Measurements from ENCODE around the gene SRSF4. TPM values are rescaled to one million over a fixed set of nuclear protein-coding genes. Genes with fewer than 3 reads are reported as not detected.
A peak's percentile ranks its signal among the peaks of the same experiment; 100 is the strongest.

Gene SRSF4
- total RNA-seq, 1 donor from 2014 or later: 52.6 TPM

GRCh38 chr1:29169976-29170375 is 11.7 kb downstream of the SRSF4 start:
- H3K27ac ChIP-seq (ENCODE audit: low read depth, low read length): no peak overlapping the region
- no peak overlapping the region for H2AFZ ChIP-seq (ENCODE audit: low read depth, low read length)
- Mint-ChIP-seq H3K4me1 (ENCODE audit: low read depth, unreplicated experiment) (peaks cover 26% of the 10 kb centered on the region), H3K36me3 (ENCODE audit: low read depth, unreplicated experiment) (peaks cover 9% of the 10 kb centered on the region), H3K4me3 (ENCODE audit: unreplicated experiment) (peak overlapping the region; percentile 55), H3K27me3 (ENCODE audit: low read depth, unreplicated experiment) (no peaks in the 10 kb centered on the region), H3K9me3 (ENCODE audit: unreplicated experiment) (no peaks in the 10 kb centered on the region), H3K27ac (ENCODE audit: unreplicated experiment) (no peak overlapping the region)
- no peak for FAIRE-seq
- H3K4me2 ChIP-seq (ENCODE audit: low read length): no peak overlapping the region
- peaks cover 100% of the 10 kb centered on the region for H3K79me2 ChIP-seq (ENCODE audit: insufficient read depth, low read length)
- peaks cover 90% of the 10 kb centered on the region for H4K20me1 ChIP-seq (ENCODE audit: insufficient read depth, low read length)
- peaks cover 28% of the 10 kb centered on the region for H3K36me3 ChIP-seq (ENCODE audit: insufficient read depth, low read length)
- no peak for TF ChIP-seq EZH2 (IDR thresholded peaks at IDR 0.05; ENCODE audit: insufficient read depth, low read length)
- H3K9ac ChIP-seq (ENCODE audit: low read length): no peak overlapping the region
- no peak overlapping the region for H3K4me3 ChIP-seq (ENCODE audit: insufficient read depth, low read depth, low read length)
- peaks cover 14% of the 10 kb centered on the region for H3K4me1 ChIP-seq (ENCODE audit: insufficient read depth, low read length)
- no peaks in the 10 kb centered on the region for H3K9me3 ChIP-seq (ENCODE audit: insufficient read depth, low read depth, low read length)
- H3K27me3 ChIP-seq (ENCODE audit: insufficient read depth, low read length): no peaks in the 10 kb centered on the region
- no peak for DNase-seq (ENCODE audit: low read depth)

GRCh38 chr1:29167904-29168303 is 13.8 kb downstream of the SRSF4 start:
- Histone ChIP-seq H3K9ac (ENCODE audit: low read length) (no peak overlapping the region), H2AFZ (ENCODE audit: low read depth, low read length) (no peak overlapping the region), H3K4me3 (ENCODE audit: insufficient read depth, low read depth, low read length) (no peak overlapping the region), H3K27ac (ENCODE audit: low read depth, low read length) (no peak overlapping the region), H4K20me1 (ENCODE audit: insufficient read depth, low read length) (peaks cover 97% of the 10 kb centered on the region), H3K36me3 (ENCODE audit: insufficient read depth, low read length) (peaks cover 28% of the 10 kb centered on the region), H3K4me2 (ENCODE audit: low read length) (no peak overlapping the region), H3K9me3 (ENCODE audit: insufficient read depth, low read depth, low read length) (no peaks in the 10 kb centered on the region), H3K4me1 (ENCODE audit: insufficient read depth, low read length) (peaks cover 14% of the 10 kb centered on the region), H3K79me2 (ENCODE audit: insufficient read depth, low read length) (peaks cover 100% of the 10 kb centered on the region), H3K27me3 (ENCODE audit: insufficient read depth, low read length) (no peaks in the 10 kb centered on the region)
- Mint-ChIP-seq H3K27ac (ENCODE audit: unreplicated experiment) (no peak overlapping the region), H3K9me3 (ENCODE audit: unreplicated experiment) (no peaks in the 10 kb centered on the region), H3K4me3 (ENCODE audit: unreplicated experiment) (no peak overlapping the region), H3K36me3 (ENCODE audit: low read depth, unreplicated experiment) (peaks cover 9% of the 10 kb centered on the region), H3K4me1 (ENCODE audit: low read depth, unreplicated experiment) (peaks cover 32% of the 10 kb centered on the region), H3K27me3 (ENCODE audit: low read depth, unreplicated experiment) (no peaks in the 10 kb centered on the region)
- TF ChIP-seq EZH2 (IDR thresholded peaks at IDR 0.05; ENCODE audit: insufficient read depth, low read length) (no peak), CTCF (IDR thresholded peaks at IDR 0.05; ENCODE audit: insufficient read depth, low read depth, low read length) (no peak)
- FAIRE-seq (no peak), DNase-seq (ENCODE audit: low read depth) (no peak)

- FAIRE-seq: no peak
- no peak overlapping the region for H3K4me3 Mint-ChIP-seq (ENCODE audit: unreplicated experiment)
- H2AFZ ChIP-seq (ENCODE audit: low read depth, low read length): no peak overlapping the region
- no peaks in the 10 kb centered on the region for H3K9me3 Mint-ChIP-seq (ENCODE audit: unreplicated experiment)
- H3K27me3 ChIP-seq (ENCODE audit: insufficient read depth, low read length): no peaks in the 10 kb centered on the region
- peaks cover 14% of the 10 kb centered on the region for H3K4me1 ChIP-seq (ENCODE audit: insufficient read depth, low read length)
- no peak overlapping the region for H3K4me3 ChIP-seq (ENCODE audit: insufficient read depth, low read depth, low read length)
- peaks cover 28% of the 10 kb centered on the region for H3K36me3 ChIP-seq (ENCODE audit: insufficient read depth, low read length)
- H3K27me3 Mint-ChIP-seq (ENCODE audit: low read depth, unreplicated experiment): no peaks in the 10 kb centered on the region
- H3K4me1 Mint-ChIP-seq (ENCODE audit: low read depth, unreplicated experiment): peaks cover 32% of the 10 kb centered on the region
- no peaks in the 10 kb centered on the region for H3K9me3 ChIP-seq (ENCODE audit: insufficient read depth, low read depth, low read length)
- peaks cover 96% of the 10 kb centered on the region for H4K20me1 ChIP-seq (ENCODE audit: insufficient read depth, low read length)
- no peak for TF ChIP-seq CTCF (IDR thresholded peaks at IDR 0.05; ENCODE audit: insufficient read depth, low read depth, low read length)
- TF ChIP-seq EZH2 (IDR thresholded peaks at IDR 0.05; ENCODE audit: insufficient read depth, low read length): no peak
- no peak for DNase-seq (ENCODE audit: low read depth)
- H3K27ac ChIP-seq (ENCODE audit: low read depth, low read length): no peak overlapping the region
- H3K79me2 ChIP-seq (ENCODE audit: insufficient read depth, low read length): peaks cover 100% of the 10 kb centered on the region
- H3K27ac Mint-ChIP-seq (ENCODE audit: unreplicated experiment): no peak overlapping the region
- peaks cover 9% of the 10 kb centered on the region for H3K36me3 Mint-ChIP-seq (ENCODE audit: low read depth, unreplicated experiment)
- peak overlapping the region; percentile 4 for H3K4me2 ChIP-seq (ENCODE audit: low read length)
- no peak overlapping the region for H3K9ac ChIP-seq (ENCODE audit: low read length)
Observed at GRCh38 chr1:29166291-29166878, 15.3 kb downstream of the SRSF4 start.
